GM12874 (cell line): Measurements from ENCODE around the gene MT4.

Experiments
- CTCF ChIP-seq: IDR thresholded peaks from 2 replicates; pipeline ENCODE4 v1.5.1; 2011; ENCODE audit warnings: low read depth, mild to moderate bottlenecking, control low read depth, low read length, moderate library complexity; ENCODE audit not compliant: insufficient read depth

MT4 gene

GRCh38 chr16:56593573-56594291, 28.9 kb downstream of the MT4 start:
- no peak for TF ChIP-seq CTCF

- TF ChIP-seq CTCF = no peak
Observed at GRCh38 chr16:56594292-56594619, 29.4 kb downstream of the MT4 start.

GRCh38 chr16:56600398-56600999, 35.6 kb downstream of the MT4 start:
- TF ChIP-seq CTCF = peak; percentile 59; the same call in 1 of the 2 replicates

- no peak for TF ChIP-seq CTCF
Observed at GRCh38 chr16:56601325-56601724, 36.5 kb downstream of the MT4 start.

- TF ChIP-seq CTCF = 0 out of 2 replicates have a peak, but pooled peaks have one; percentile 20
Observed at GRCh38 chr16:56603589-56603988, 38.7 kb downstream of the MT4 start.

- TF ChIP-seq CTCF = no peak
Observed at GRCh38 chr16:56604966-56605365, 40.1 kb downstream of the MT4 start.

- no peak for TF ChIP-seq CTCF
Observed at GRCh38 chr16:56605475-56605874, 40.6 kb downstream of the MT4 start.
